Measurements from ENCODE around the gene NEUROG1. TPM values are rescaled to one million over a fixed set of nuclear protein-coding genes. Genes with fewer than 3 reads are reported as not detected.

The NEUROG1 gene
- total RNA-seq, 1 donor from 2014 or later, result not detected

DNA sequence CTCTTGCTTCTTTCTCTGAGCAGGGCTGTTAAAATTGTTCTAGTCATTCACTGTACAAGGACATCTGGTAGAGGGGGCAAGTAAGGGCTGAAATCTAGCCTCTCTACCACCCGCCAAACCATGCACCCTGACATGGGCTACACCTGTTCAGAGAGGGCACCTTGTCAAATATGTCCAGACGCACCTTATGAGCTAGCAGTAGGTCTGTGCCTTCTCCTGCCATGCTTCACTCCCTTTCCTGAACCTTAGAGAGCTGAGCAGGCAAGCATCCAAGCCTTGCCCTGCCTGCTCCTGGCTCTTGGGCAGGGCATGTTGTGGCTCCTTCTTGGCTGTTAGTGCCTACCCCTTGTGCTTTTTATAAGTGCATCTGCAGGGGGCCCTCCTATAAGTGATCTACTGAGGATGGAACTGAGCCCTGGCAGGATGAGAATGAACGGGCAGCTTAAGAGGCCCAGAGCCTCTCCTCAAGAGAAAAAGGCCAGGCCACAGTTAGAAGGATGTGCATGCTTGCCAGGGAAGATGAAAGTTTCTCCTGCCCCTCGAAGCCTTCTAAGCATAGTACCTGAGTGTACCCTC, 3.8 kb upstream of the NEUROG1 start:
- Histone ChIP-seq H3K27me3 (peaks cover 15% of the 10 kb centered on the region), H3K27ac (no peak overlapping the region), H3K36me3 (no peaks in the 10 kb centered on the region), H3K4me1 (peaks cover 6 to 10% of the 10 kb centered on the region in 2 donors), H3K9me3 (no peaks in the 10 kb centered on the region), H3K4me3 (no peak overlapping the region)
- TF ChIP-seq, protein P1, sequence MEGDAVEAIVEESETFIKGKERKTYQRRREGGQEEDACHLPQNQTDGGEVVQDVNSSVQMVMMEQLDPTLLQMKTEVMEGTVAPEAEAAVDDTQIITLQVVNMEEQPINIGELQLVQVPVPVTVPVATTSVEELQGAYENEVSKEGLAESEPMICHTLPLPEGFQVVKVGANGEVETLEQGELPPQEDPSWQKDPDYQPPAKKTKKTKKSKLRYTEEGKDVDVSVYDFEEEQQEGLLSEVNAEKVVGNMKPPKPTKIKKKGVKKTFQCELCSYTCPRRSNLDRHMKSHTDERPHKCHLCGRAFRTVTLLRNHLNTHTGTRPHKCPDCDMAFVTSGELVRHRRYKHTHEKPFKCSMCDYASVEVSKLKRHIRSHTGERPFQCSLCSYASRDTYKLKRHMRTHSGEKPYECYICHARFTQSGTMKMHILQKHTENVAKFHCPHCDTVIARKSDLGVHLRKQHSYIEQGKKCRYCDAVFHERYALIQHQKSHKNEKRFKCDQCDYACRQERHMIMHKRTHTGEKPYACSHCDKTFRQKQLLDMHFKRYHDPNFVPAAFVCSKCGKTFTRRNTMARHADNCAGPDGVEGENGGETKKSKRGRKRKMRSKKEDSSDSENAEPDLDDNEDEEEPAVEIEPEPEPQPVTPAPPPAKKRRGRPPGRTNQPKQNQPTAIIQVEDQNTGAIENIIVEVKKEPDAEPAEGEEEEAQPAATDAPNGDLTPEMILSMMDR (IDR thresholded peaks at IDR 0.05), result no peak
- DNase-seq (ENCODE audit: low spot score in 2 of 2), result peak in 1 of 2 donors; percentile 30
- intact Hi-C loops (cut with DNase I), result no loop called here

DNA sequence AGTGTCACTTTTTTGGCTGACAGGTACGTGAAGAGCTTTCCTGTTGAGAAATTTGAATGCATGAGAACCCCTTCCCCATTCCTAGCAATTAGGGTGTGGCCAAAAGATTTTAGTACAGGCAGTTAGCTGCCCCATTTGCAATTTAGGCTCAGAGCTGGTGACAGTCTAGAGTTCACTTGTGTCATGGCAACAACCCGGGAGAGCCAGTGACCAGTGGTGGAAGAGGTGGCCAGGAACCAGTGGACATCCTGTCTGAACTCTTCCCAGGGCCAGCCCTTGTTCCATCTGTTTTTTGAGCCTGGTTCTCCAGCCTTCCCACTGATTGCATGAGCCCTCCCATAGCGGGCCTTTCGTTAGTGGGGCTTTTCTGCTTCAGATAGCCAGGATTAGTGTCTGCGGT, 2.5 kb upstream of the NEUROG1 start:
- peaks cover 9% of the 10 kb centered on the region for H3K27me3 ChIP-seq
- no peak overlapping the region for H3K4me3 ChIP-seq

DNA sequence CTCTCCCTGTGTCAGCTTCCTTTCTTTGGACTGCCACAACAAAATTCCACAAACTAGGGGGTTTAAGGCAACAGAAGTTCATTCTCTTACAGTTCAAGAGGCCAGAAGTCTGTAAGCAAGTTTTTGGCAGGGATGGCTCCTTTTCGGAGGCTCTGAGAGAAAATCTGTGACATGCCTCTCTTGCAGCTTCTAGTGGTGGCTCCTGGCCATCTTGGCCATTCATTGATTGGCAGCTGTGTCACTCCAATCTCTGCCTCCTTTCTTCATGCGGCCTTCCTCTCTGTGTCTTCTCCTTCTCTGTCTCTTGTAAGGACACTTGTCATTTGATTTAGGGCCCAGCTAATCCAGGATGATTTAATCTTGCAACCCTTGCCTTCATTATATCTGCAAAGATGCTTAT, 2.0 kb upstream of the NEUROG1 start:
- peak in 1 of 2 donors; percentile 4 for DNase-seq (ENCODE audit: low spot score in 2 of 2)
- Histone ChIP-seq H3K36me3 (no peaks in the 10 kb centered on the region), H3K4me1 (peaks cover 0 to 4% of the 10 kb centered on the region in 2 donors), H3K27ac (no peak overlapping the region), H3K9me3 (no peaks in the 10 kb centered on the region), H3K27me3 (peaks cover 9% of the 10 kb centered on the region), H3K4me3 (no peak overlapping the region)
- intact Hi-C loops (cut with DNase I), result no loop called here
- TF ChIP-seq, protein P1 (IDR thresholded peaks at IDR 0.05), result no peak

More for the DNA sequence above, 2.5 kb upstream of the NEUROG1 start:
- intact Hi-C loops (cut with DNase I), result no loop called here
- Histone ChIP-seq H3K9me3 (no peaks in the 10 kb centered on the region), H3K36me3 (no peaks in the 10 kb centered on the region), H3K27ac (no peak overlapping the region), H3K4me1 (peaks cover 0 to 4% of the 10 kb centered on the region in 2 donors)
- TF ChIP-seq, protein P1 (IDR thresholded peaks at IDR 0.05), result no peak
- DNase-seq (ENCODE audit: low spot score in 2 of 2), result peak in 1 of 2 donors; percentile 40

DNA sequence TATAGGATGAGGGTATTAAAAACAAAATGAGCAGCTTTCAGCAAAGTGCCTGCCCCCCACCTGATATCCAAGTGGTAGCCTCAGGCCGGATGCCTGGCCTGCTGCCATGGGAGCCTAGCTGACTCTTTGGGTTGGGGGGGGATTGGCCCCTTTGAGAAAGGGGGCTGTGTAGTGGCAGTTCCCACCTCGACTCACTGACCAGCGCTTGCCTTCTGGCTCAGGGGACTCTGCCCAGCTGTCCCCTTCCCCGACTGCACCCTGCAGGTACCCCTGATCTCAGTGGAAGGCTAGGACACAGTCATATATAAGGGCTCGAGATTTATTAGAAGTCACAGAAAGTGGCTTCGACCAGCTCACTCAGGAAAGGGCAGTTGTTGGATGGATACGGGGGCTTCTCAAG, 1.5 kb upstream of the NEUROG1 start:
- no peaks in the 10 kb centered on the region for H3K36me3 ChIP-seq
- peaks cover 0 to 4% of the 10 kb centered on the region in 2 donors for H3K4me1 ChIP-seq
- intact Hi-C loops (cut with DNase I), result no loop called here
- TF ChIP-seq, protein P1 (IDR thresholded peaks at IDR 0.05), result no peak
- no peaks in the 10 kb centered on the region for H3K9me3 ChIP-seq
- DNase-seq (ENCODE audit: low spot score in 2 of 2), result peak in 1 of 2 donors; percentile 5
- no peak overlapping the region for H3K27ac ChIP-seq
- peaks cover 9% of the 10 kb centered on the region for H3K27me3 ChIP-seq
- no peak overlapping the region for H3K4me3 ChIP-seq

DNA sequence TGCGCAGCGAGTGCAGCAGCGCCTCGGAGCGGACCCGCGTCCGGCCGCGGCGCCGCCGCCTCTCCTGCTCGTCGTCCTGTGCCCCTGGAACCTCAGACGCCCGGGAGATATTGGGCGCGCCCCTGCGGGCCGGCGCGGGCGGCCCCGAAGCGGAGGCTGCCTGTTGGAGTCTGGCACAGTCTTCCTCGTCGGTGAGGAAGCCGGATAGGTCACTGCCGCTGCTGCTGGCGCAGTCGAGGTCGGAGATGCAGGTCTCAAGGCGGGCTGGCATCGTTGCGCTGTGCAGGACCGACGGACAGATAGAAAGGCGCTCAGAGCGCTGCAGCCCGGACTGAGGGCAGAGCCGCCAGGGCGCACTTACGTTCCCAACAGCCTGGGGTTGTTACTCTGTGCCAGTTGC, 344 bp downstream of the NEUROG1 start:
- no peaks in the 10 kb centered on the region for H3K36me3 ChIP-seq
- H3K27me3 ChIP-seq, result peaks cover 9% of the 10 kb centered on the region
- no peak overlapping the region for H3K27ac ChIP-seq
- peaks cover 0 to 4% of the 10 kb centered on the region in 2 donors for H3K4me1 ChIP-seq
- no peaks in the 10 kb centered on the region for H3K9me3 ChIP-seq
- TF ChIP-seq, protein P1 (IDR thresholded peaks at IDR 0.05), result no peak
- intact Hi-C loops (cut with DNase I), result no loop called here
- no peak for DNase-seq (ENCODE audit: low spot score in 2 of 2)
- peak overlapping the region; percentile 12 to 14 for H3K4me3 ChIP-seq

Data from ascending aorta (tissue), 2 donors.